Measurements from ENCODE around the gene RNU1-1. TPM values are rescaled to one million over a fixed set of nuclear protein-coding genes. Genes with fewer than 3 reads are reported as not detected.

The RNU1-1 gene
- under 0.01 TPM in 2 replicates for total RNA-seq

GRCh38 chr1:16514107-16515055 is at the start of gene RNU1-1:
Gene RNU1-1, minus strand, starts transcription at chr1:16514285.

Small RNA genes lying within 50 kb of the gene (small RNA-seq; reads per million reads assigned to genes)
- gene RNU1-1 (not detected), gene RNU1-6P (not detected)

Other genes starting within 250 kb of the RNU1-1 start
- gene FBXO42, start 161.8 kb downstream of the RNU1-1 start, total RNA-seq, result 10.4 and 11.0 TPM in 2 replicates
- gene SZRD1, start 147.0 kb downstream of the RNU1-1 start, total RNA-seq, result 69.4 and 74.5 TPM in 2 replicates
- not detected in 2 replicates for gene SPATA21, start 76.9 kb downstream of the RNU1-1 start, total RNA-seq
- 55.9 and 56.3 TPM in 2 replicates for gene NECAP2, start 73.6 kb downstream of the RNU1-1 start, total RNA-seq
- gene NBPF1, start 99.3 kb upstream of the RNU1-1 start, total RNA-seq, result 20.7 and 36.0 TPM in 2 replicates
- gene RNU1-3, start 152.7 kb upstream of the RNU1-1 start, total RNA-seq, result under 0.01 TPM in 2 replicates
- gene RNU1-4, start 226.2 kb upstream of the RNU1-1 start, total RNA-seq, result under 0.01 TPM in 2 replicates